Measurements from ENCODE around the gene SSUH2. TPM values are rescaled to one million over a fixed set of nuclear protein-coding genes. Genes with fewer than 3 reads are reported as not detected.

The SSUH2 gene
- total and polyA plus RNA-seq, 2 of the 13 experiments (the other 11 are each of a cell fraction or from before 2014, with no cell fraction given): 38.1 to 136 TPM

GRCh38 chr3:8663177-8664061, 18.8 kb upstream of the SSUH2 start (continued):
- TF ChIP-seq UBTF (CRISPR knock-in tag; IDR thresholded peaks at IDR 0.05) (peak; percentile 15; the same call in 1 of the 2 replicates), ZNF367 (CRISPR knock-in tag; IDR thresholded peaks at IDR 0.05; ENCODE audit: borderline replicate concordance) (no peak), AKNA (CRISPR knock-in tag; IDR thresholded peaks at IDR 0.05; ENCODE audit: borderline replicate concordance) (no peak), DNMT1 (CRISPR knock-in tag; IDR thresholded peaks at IDR 0.05) (no peak), ZZZ3 (CRISPR knock-in tag; IDR thresholded peaks at IDR 0.05; ENCODE audit: borderline replicate concordance) (no peak), MAFG (CRISPR knock-in tag; IDR thresholded peaks at IDR 0.05) (no peak), NR1H2 (CRISPR knock-in tag; IDR thresholded peaks at IDR 0.05; ENCODE audit: borderline replicate concordance, low read depth) (no peak), TBX3 (IDR thresholded peaks at IDR 0.05; ENCODE audit: borderline replicate concordance) (peak; percentile 71; the same call in 1 of the 2 replicates), IRF2 (CRISPR knock-in tag; IDR thresholded peaks at IDR 0.05) (0 out of 2 replicates have a peak, but pooled peaks have one; percentile 37), ZFP37 (CRISPR knock-in tag; IDR thresholded peaks at IDR 0.05; ENCODE audit: borderline replicate concordance) (no peak), ZNF790 (CRISPR knock-in tag; IDR thresholded peaks at IDR 0.05; ENCODE audit: borderline replicate concordance) (no peak), ZNF609 (CRISPR knock-in tag; IDR thresholded peaks at IDR 0.05; ENCODE audit: borderline replicate concordance) (0 out of 2 replicates have a peak, but pooled peaks have one; percentile 4), MIXL1 (CRISPR knock-in tag; IDR thresholded peaks at IDR 0.05) (peak; percentile 97), CEBPB (IDR thresholded peaks at IDR 0.05; ENCODE audit: borderline replicate concordance, low read depth, low read length) (peak; percentile 95), GFI1 (CRISPR knock-in tag; IDR thresholded peaks at IDR 0.05; ENCODE audit: borderline replicate concordance) (no peak), FOXA1 (IDR thresholded peaks at IDR 0.05) (no peak), FOXA1 (CRISPR knock-in tag; IDR thresholded peaks at IDR 0.05) (peak; percentile 27; the same call in 1 of the 2 replicates)

Measured in HepG2 (cell line).